ENCODE data around the gene GMDS.
"Not testable (repeated sequence)": the region's sequence is repeated elsewhere in the genome, so short reads cannot be mapped to it uniquely, and the experiment has no call there.

GMDS gene

GRCh38 chr6:1770968-1771723, 474.3 kb downstream of the GMDS start:
- DNase-seq (peak; percentile 32), ATAC-seq (peak; percentile 66)

- DNase-seq (peak; percentile 54), ATAC-seq (peak; percentile 88)
These were observed 475.0 kb downstream of the GMDS start for GRCh38 chr6:1770435-1770843.

- ATAC-seq, result no peak
- DNase-seq, result no peak
These were observed 477.7 kb downstream of the GMDS start for GRCh38 chr6:1767481-1768246.

- no peak for ATAC-seq
- no peak for DNase-seq
These were observed 478.8 kb downstream of the GMDS start for GRCh38 chr6:1766654-1767053.

- ATAC-seq, result no peak
- no peak for DNase-seq
These were observed 480.1 kb downstream of the GMDS start for GRCh38 chr6:1765160-1765903.

- no peak for ATAC-seq
- DNase-seq, result no peak
These were observed 480.9 kb downstream of the GMDS start for GRCh38 chr6:1764397-1764987.

GRCh38 chr6:1763404-1763803, 482.0 kb downstream of the GMDS start:
- no peak for ATAC-seq

GRCh38 chr6:1762203-1762602, 483.2 kb downstream of the GMDS start:
- DNase-seq (no peak), ATAC-seq (no peak)

More at GRCh38 chr6:1763404-1763803, 482.0 kb downstream of the GMDS start:
- DNase-seq, result no peak

- ATAC-seq, result no peak
These were observed 483.9 kb downstream of the GMDS start for GRCh38 chr6:1761477-1761877.

GRCh38 chr6:1760876-1761275, 484.5 kb downstream of the GMDS start:
- DNase-seq, result no peak
- no peak for ATAC-seq

More at GRCh38 chr6:1761477-1761877, 483.9 kb downstream of the GMDS start:
- DNase-seq, result no peak

GRCh38 chr6:1759870-1760269, 485.5 kb downstream of the GMDS start:
- ATAC-seq, result no peak

GRCh38 chr6:1758076-1758679, 487.2 kb downstream of the GMDS start:
- ATAC-seq (no peak), DNase-seq (no peak)

More at GRCh38 chr6:1759870-1760269, 485.5 kb downstream of the GMDS start:
- DNase-seq, result no peak

GRCh38 chr6:1757131-1757530, 488.3 kb downstream of the GMDS start:
- DNase-seq, result no peak
- no peak for ATAC-seq

GRCh38 chr6:1756472-1757129, 488.8 kb downstream of the GMDS start:
- ATAC-seq (no peak), DNase-seq (no peak)

GRCh38 chr6:1751063-1751462, 494.3 kb downstream of the GMDS start:
- ATAC-seq, result not testable (repeated sequence)

GRCh38 chr6:1749041-1749440, 496.4 kb downstream of the GMDS start:
- no peak for DNase-seq
- no peak for ATAC-seq

More at GRCh38 chr6:1751063-1751462, 494.3 kb downstream of the GMDS start:
- DNase-seq, result not testable (repeated sequence)

GRCh38 chr6:1747531-1747930, 497.9 kb downstream of the GMDS start:
- no peak for DNase-seq

GRCh38 chr6:1747003-1747402, 498.4 kb downstream of the GMDS start:
- ATAC-seq, result no peak

More at GRCh38 chr6:1747531-1747930, 497.9 kb downstream of the GMDS start:
- ATAC-seq, result no peak

GRCh38 chr6:1745814-1746213, 499.6 kb downstream of the GMDS start:
- no peak for ATAC-seq
- DNase-seq, result no peak

More at GRCh38 chr6:1747003-1747402, 498.4 kb downstream of the GMDS start:
- DNase-seq, result no peak

- no peak for ATAC-seq
- no peak for DNase-seq
These were observed 500.9 kb downstream of the GMDS start for GRCh38 chr6:1744543-1744942.

GRCh38 chr6:1739680-1740079, 505.7 kb downstream of the GMDS start:
- no peak for DNase-seq
- ATAC-seq, result no peak
